Keratinocyte (primary cell): Measurements from ENCODE around the gene NAALADL2. TPM values are rescaled to one million over a fixed set of nuclear protein-coding genes. Genes with fewer than 3 reads are reported as not detected.

ENCODE experiments used
- DNase-seq: peaks from one replicate; pipeline ENCODE4 v3.0.0-alpha.2; 2011; ENCODE audit warnings: low read depth, missing footprints, low spot score
- FAIRE-seq: peaks from 2 replicates; lab custom pipeline; 2011; peaks lifted over from hg19 to GRCh38; lab: Jason Lieb, UNC
- H2AFZ ChIP-seq: 2 replicates; pipeline ENCODE4 v1.6.0; 2012; ENCODE audit warnings: low read length, control low read depth, inconsistent platforms; ENCODE audit not compliant: control insufficient read depth
- H3K27ac ChIP-seq: 2 replicates; pipeline ENCODE4 v1.5.1; 2011; ENCODE audit warnings: low read length; ENCODE audit not compliant: control insufficient read depth, insufficient read depth
- H3K27me3 ChIP-seq: 3 replicates; pipeline ENCODE4 v1.6.0; 2011; ENCODE audit warnings: low read length; ENCODE audit not compliant: control insufficient read depth, insufficient read depth; ENCODE audit errors: extremely low read depth
- H3K36me3 ChIP-seq, 2 experiments: 2 replicates in 1 of 2; 3 replicates in 1 of 2; pipeline ENCODE4 v1.5.1; 2011; ENCODE audit warnings: low read length in 2 of 2, mild to moderate bottlenecking in 1 of 2; ENCODE audit not compliant: control insufficient read depth in 2 of 2, insufficient read depth in 2 of 2; ENCODE audit errors: extremely low read depth in 1 of 2
- H3K4me1 ChIP-seq: 3 replicates; pipeline ENCODE4 v1.5.1; 2011; ENCODE audit warnings: low read length; ENCODE audit not compliant: control insufficient read depth, insufficient read depth; ENCODE audit errors: extremely low read depth
- H3K4me2 ChIP-seq: 3 replicates; pipeline ENCODE4 v1.6.0; 2011; ENCODE audit warnings: low read depth, low read length; ENCODE audit not compliant: control insufficient read depth, insufficient read depth; ENCODE audit errors: extremely low read depth
- H3K4me3 ChIP-seq, 3 experiments: fragments of 200-600 bp in 1 of 3; sonication (generic) in 1 of 3; 2 replicates in 2 of 3; 3 replicates in 1 of 3; pipeline ENCODE4 v1.5.1; 2011 to 2016; ENCODE audit warnings: low read length in 3 of 3, mild to moderate bottlenecking in 3 of 3, control low read depth in 2 of 3, inconsistent platforms in 1 of 3, low read depth in 1 of 3, mixed read lengths in 1 of 3, mixed run types in 1 of 3, moderate library complexity in 1 of 3; ENCODE audit not compliant: control insufficient read depth in 2 of 3, insufficient read depth in 2 of 3; ENCODE audit errors: extremely low read depth in 1 of 3
- H3K79me2 ChIP-seq: 2 replicates; pipeline ENCODE4 v1.6.0; 2012; ENCODE audit warnings: low read length; ENCODE audit not compliant: control insufficient read depth, insufficient read depth
- H3K9ac ChIP-seq: 3 replicates; pipeline ENCODE4 v1.6.0; 2011; ENCODE audit warnings: low read length; ENCODE audit not compliant: control insufficient read depth, insufficient read depth; ENCODE audit errors: extremely low read depth
- H3K9me1 ChIP-seq: 3 replicates; pipeline ENCODE4 v1.6.0; 2011; ENCODE audit warnings: low read length; ENCODE audit not compliant: control insufficient read depth, insufficient read depth; ENCODE audit errors: extremely low read depth
- H3K9me3 ChIP-seq: 2 replicates; pipeline ENCODE4 v1.5.1; 2012; ENCODE audit warnings: low read depth, low read length; ENCODE audit not compliant: control insufficient read depth
- H4K20me1 ChIP-seq: 3 replicates; pipeline ENCODE4 v1.6.0; 2011; ENCODE audit warnings: low read length; ENCODE audit not compliant: control insufficient read depth, insufficient read depth; ENCODE audit errors: extremely low read depth
- CTCF ChIP-seq, 3 experiments: IDR thresholded peaks in 1 of 3; conservative IDR thresholded peaks in 1 of 3; optimal IDR thresholded peaks in 1 of 3; 2 replicates in 2 of 3; 3 replicates in 1 of 3; pipeline versions ENCODE3 to v1.5.1; 2011; ENCODE audit warnings: low read length in 3 of 3, mild to moderate bottlenecking in 3 of 3, moderate library complexity in 2 of 3, control low read depth in 1 of 3, inconsistent platforms in 1 of 3; ENCODE audit not compliant: insufficient read depth in 2 of 3; ENCODE audit errors: extremely low read depth in 1 of 3
- EZH2 ChIP-seq: IDR thresholded peaks from one replicate; pipeline ENCODE4 v1.6.1; 2012; ENCODE audit warnings: inconsistent platforms, mild to moderate bottlenecking, low read length, moderate library complexity
- dilution Hi-C: fragments of 300-500 bp; cut with MboI; formaldehyde crosslinking; loops from one replicate; pipeline ENCODE4 v1.7.0; 2020; ENCODE audit warnings: low sequenced_read_pairs; ENCODE audit not compliant: extremely low pct_ligation_motif_present
- polyA plus RNA-seq, 5 experiments: library from polyadenylated mRNA; depleted of rRNA in 3 of 5; stranded (reverse) in 3 of 5; stranded (forward) in 1 of 5; unstranded in 1 of 5; fragments of >200 nt; gene quantifications; 1 replicate in 1 of 5; 2 replicates in 3 of 5; 3 replicates in 1 of 5; pipeline versions ENCODE4 v1.2.1 to v1.2.3, GENCODE V29; 2011 to 2012; ENCODE audit warnings: missing spikeins in 2 of 5, low read depth in 1 of 5, low replicate concordance in 1 of 5

NAALADL2 gene
- polyA plus RNA-seq, 1 donor (not counting 4 experiments of a cell fraction or from before 2014, with no cell fraction given) = 0.75 TPM

DNA sequence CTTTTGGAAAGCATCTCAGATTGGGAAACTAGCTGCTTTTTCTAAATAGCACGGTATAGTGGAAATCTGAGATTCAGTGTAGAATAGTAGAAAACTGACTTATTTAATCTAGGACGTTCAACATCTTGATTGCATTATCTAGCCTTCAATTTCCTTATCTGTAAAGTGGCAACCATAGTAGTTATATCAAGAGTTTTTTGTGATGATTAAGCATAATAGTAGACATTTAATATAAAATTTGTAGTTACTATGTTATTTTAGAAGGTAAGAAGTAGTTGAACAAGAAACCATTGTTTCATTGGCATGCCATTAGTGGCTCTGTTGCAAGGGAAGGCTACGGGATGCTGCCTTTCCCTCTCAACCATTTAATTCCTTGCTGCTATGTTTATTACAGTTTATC is 367.3 kb downstream of the NAALADL2 start:
- H3K9me1 ChIP-seq = no peaks in the 10 kb centered on the region
- H3K79me2 ChIP-seq = no peaks in the 10 kb centered on the region
- H3K9ac ChIP-seq = no peak overlapping the region
- no peaks in the 10 kb centered on the region for H3K36me3 ChIP-seq
- H2AFZ ChIP-seq = no peak overlapping the region
- H4K20me1 ChIP-seq = no peaks in the 10 kb centered on the region
- no peak overlapping the region for H3K4me2 ChIP-seq
- DNase-seq (no peak), FAIRE-seq (no peak)
- no peak overlapping the region for H3K27ac ChIP-seq
- TF ChIP-seq EZH2 (no peak), CTCF (optimal IDR thresholded peaks at IDR 0.05 in 1 of 3, IDR thresholded peaks at IDR 0.05 in 1 of 3, conservative IDR thresholded peaks at IDR 0.05 in 1 of 3; ENCODE audit: extremely low read depth in 1 of 3, insufficient read depth in 2 of 3, low read length in 3 of 3) (no peak)
- no peaks in the 10 kb centered on the region for H3K4me1 ChIP-seq
- no peaks in the 10 kb centered on the region for H3K27me3 ChIP-seq
- dilution Hi-C loops = no loop called here
- H3K9me3 ChIP-seq = no peaks in the 10 kb centered on the region
- H3K4me3 ChIP-seq = no peak overlapping the region

- Histone ChIP-seq H3K79me2 (no peaks in the 10 kb centered on the region), H3K4me3 (no peak overlapping the region), H3K36me3 (no peaks in the 10 kb centered on the region), H3K4me1 (no peaks in the 10 kb centered on the region), H3K27ac (no peak overlapping the region), H2AFZ (no peak overlapping the region), H3K27me3 (no peaks in the 10 kb centered on the region), H3K9me3 (no peaks in the 10 kb centered on the region), H3K9ac (no peak overlapping the region), H3K4me2 (no peak overlapping the region), H4K20me1 (no peaks in the 10 kb centered on the region), H3K9me1 (no peaks in the 10 kb centered on the region)
- no peak for DNase-seq
- no peak for TF ChIP-seq CTCF (optimal IDR thresholded peaks at IDR 0.05 in 1 of 3, IDR thresholded peaks at IDR 0.05 in 1 of 3, conservative IDR thresholded peaks at IDR 0.05 in 1 of 3; ENCODE audit: extremely low read depth in 1 of 3, insufficient read depth in 2 of 3, low read length in 3 of 3)
- no peak for TF ChIP-seq EZH2
- dilution Hi-C loops = no loop called here
- FAIRE-seq = no peak
These were observed 368.0 kb downstream of the NAALADL2 start for GRCh38 chr3:175227126-175227525.
